Skeletal muscle satellite cell (primary cell): ENCODE measurements around the gene HUNK.

Experiments used
- H3K27me3 ChIP-seq: 2 replicates; pipeline ENCODE4 v1.7.0; 2013; ENCODE audit warnings: low read length; ENCODE audit not compliant: control insufficient read depth, insufficient read depth
- H3K36me3 ChIP-seq: 2 replicates; pipeline ENCODE4 v1.7.0; 2013; ENCODE audit warnings: mild to moderate bottlenecking, control low read depth, low read length; ENCODE audit not compliant: insufficient read depth
- H3K4me1 ChIP-seq: 2 replicates; pipeline ENCODE4 v1.7.0; 2013; ENCODE audit warnings: low read length; ENCODE audit not compliant: control insufficient read depth, insufficient read depth
- H3K4me2 ChIP-seq: 2 replicates; pipeline ENCODE4 v1.7.0; 2013; ENCODE audit warnings: mild to moderate bottlenecking, low read length
- H3K4me3 ChIP-seq: 2 replicates; pipeline ENCODE4 v1.7.0; 2013; ENCODE audit warnings: low read length
- H3K9ac ChIP-seq: 2 replicates; pipeline ENCODE4 v1.7.0; 2013; ENCODE audit warnings: mild to moderate bottlenecking, low read depth, low read length, moderate library complexity
- H3K9me3 ChIP-seq: replicated peaks from 2 replicates; pipeline ENCODE4 v1.7.0; 2013; ENCODE audit warnings: mild to moderate bottlenecking, control low read depth, low read length

Gene HUNK

GRCh38 chr21:32048353-32048752 lies 175.5 kb downstream of the HUNK start:
- no peaks in the 10 kb centered on the region for H3K36me3 ChIP-seq
- H3K4me3 ChIP-seq, result no peak overlapping the region
- H3K27me3 ChIP-seq, result no peaks in the 10 kb centered on the region
- H3K4me2 ChIP-seq, result no peak overlapping the region
- no peak overlapping the region for H3K9ac ChIP-seq
- peaks cover 1% of the 10 kb centered on the region for H3K9me3 ChIP-seq
- H3K4me1 ChIP-seq, result no peaks in the 10 kb centered on the region
